Vagina (tissue), 2 donors: ENCODE data around the gene KCNK17.

Experiments
- POLR2A ChIP-seq, 2 donors: fragments of 450-650 bp; IDR thresholded peaks; one replicate each; pipeline ENCODE4 v1.6.1; 2017; ENCODE audit warnings: antibody characterized with exemption in 2 of 2, mild to moderate bottlenecking in 2 of 2, moderate library complexity in 2 of 2
- POLR2AphosphoS5 ChIP-seq, 2 donors: sonication (generic); formaldehyde crosslinking; IDR thresholded peaks; one replicate each; pipeline ENCODE4 v1.9.0; 2017; ENCODE audit warnings: antibody characterized with exemption in 2 of 2, mild to moderate bottlenecking in 2 of 2, low read depth in 1 of 2; ENCODE audit not compliant: insufficient read depth in 1 of 2

DNA sequence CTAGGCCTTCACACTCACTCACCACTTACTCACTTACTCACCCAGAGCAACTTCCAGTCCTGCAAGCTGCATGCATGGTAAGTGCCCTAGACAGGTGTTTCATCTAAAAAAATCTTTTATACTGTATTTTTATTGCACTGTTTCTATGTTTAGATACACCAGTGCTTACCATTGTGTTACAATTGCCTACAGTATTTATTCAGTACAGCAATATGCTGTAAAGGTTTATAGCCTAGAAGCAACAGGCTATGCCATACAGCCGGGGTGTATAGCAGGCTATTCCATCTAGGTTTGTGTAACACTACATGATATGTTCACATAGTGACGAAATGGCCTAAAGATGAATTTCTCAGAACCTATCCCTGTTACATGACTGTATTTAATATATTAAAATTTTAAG, 47.8 kb downstream of the KCNK17 start:
- no peak for TF ChIP-seq POLR2A (IDR thresholded peaks at IDR 0.05)
- no peak for TF ChIP-seq POLR2AphosphoS5 (IDR thresholded peaks at IDR 0.05; ENCODE audit: insufficient read depth in 1 of 2, low read depth in 1 of 2)
